TTC549 (cell line): ENCODE measurements around the gene ARX.

Source experiments
- FAIRE-seq: peaks from 2 replicates; lab custom pipeline; 2012; peaks lifted over from hg19 to GRCh38; lab: Jason Lieb, UNC

The ARX gene

GRCh38 chrX:24999511-24999910 lies 16.3 kb downstream of the ARX start:
- FAIRE-seq, result no peak

GRCh38 chrX:24996096-24996709 lies 19.6 kb downstream of the ARX start:
- FAIRE-seq, result no peak

- FAIRE-seq, result no peak
Observed at GRCh38 chrX:24993879-24994278, 21.9 kb downstream of the ARX start.

- no peak for FAIRE-seq
Observed at GRCh38 chrX:24990535-24990934, 25.2 kb downstream of the ARX start.

- FAIRE-seq, result no peak
Observed at GRCh38 chrX:24988314-24988713, 27.5 kb downstream of the ARX start.

- FAIRE-seq, result no peak
Observed at GRCh38 chrX:24987731-24988130, 28.0 kb downstream of the ARX start.

- FAIRE-seq, result no peak
Observed at GRCh38 chrX:24985120-24985519, 30.6 kb downstream of the ARX start.

GRCh38 chrX:24983931-24984330 lies 31.8 kb downstream of the ARX start:
- FAIRE-seq, result no peak

GRCh38 chrX:24982306-24982965 lies 33.3 kb downstream of the ARX start:
- no peak for FAIRE-seq

- FAIRE-seq, result no peak
Observed at GRCh38 chrX:24981030-24981429, 34.7 kb downstream of the ARX start.

GRCh38 chrX:24979081-24979480 lies 36.7 kb downstream of the ARX start:
- FAIRE-seq, result no peak

- no peak for FAIRE-seq
Observed at GRCh38 chrX:24969812-24970211, 46.0 kb downstream of the ARX start.

- FAIRE-seq, result no peak
Observed at GRCh38 chrX:24965372-24965771, 50.4 kb downstream of the ARX start.

- FAIRE-seq, result no peak
Observed at GRCh38 chrX:24963823-24964222, 51.9 kb downstream of the ARX start.

- FAIRE-seq, result no peak
Observed at GRCh38 chrX:24961809-24962208, 54.0 kb downstream of the ARX start.

GRCh38 chrX:24956828-24957227 lies 58.9 kb downstream of the ARX start:
- no peak for FAIRE-seq

- no peak for FAIRE-seq
Observed at GRCh38 chrX:24955372-24955930, 60.3 kb downstream of the ARX start.

GRCh38 chrX:24954732-24955131 lies 61.0 kb downstream of the ARX start:
- no peak for FAIRE-seq
